Measurements from ENCODE around the gene MACF1. TPM values are rescaled to one million over a fixed set of nuclear protein-coding genes. Genes with fewer than 3 reads are reported as not detected.
"Not testable (repeated sequence)": the region's sequence is repeated elsewhere in the genome, so short reads cannot be mapped to it uniquely, and the experiment has no call there.

MACF1 gene
- total RNA-seq, 1 donor from 2014 or later, result 584 TPM

DNA sequence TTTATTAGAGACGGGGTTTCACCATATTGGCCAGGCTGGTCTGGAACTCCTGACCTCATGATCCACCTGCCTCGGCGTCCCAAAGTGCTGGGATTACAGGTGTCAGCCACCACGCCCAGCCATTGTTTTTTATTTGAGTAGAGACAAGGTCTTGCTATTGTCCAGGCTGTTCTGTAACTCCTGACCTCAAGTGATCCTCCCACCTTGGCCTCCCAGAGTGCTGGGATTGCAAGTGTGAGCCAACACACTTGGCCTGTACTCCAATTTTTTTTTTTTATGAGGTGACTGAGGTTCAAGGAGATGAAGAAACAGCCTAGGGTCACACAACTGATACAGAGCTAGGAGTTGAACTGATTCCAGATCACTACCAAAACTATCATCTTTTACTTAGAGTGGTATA lies 245.5 kb downstream of the MACF1 start:
- DNase-seq (ENCODE audit: low read depth, low spot score), result not testable (repeated sequence)

DNA sequence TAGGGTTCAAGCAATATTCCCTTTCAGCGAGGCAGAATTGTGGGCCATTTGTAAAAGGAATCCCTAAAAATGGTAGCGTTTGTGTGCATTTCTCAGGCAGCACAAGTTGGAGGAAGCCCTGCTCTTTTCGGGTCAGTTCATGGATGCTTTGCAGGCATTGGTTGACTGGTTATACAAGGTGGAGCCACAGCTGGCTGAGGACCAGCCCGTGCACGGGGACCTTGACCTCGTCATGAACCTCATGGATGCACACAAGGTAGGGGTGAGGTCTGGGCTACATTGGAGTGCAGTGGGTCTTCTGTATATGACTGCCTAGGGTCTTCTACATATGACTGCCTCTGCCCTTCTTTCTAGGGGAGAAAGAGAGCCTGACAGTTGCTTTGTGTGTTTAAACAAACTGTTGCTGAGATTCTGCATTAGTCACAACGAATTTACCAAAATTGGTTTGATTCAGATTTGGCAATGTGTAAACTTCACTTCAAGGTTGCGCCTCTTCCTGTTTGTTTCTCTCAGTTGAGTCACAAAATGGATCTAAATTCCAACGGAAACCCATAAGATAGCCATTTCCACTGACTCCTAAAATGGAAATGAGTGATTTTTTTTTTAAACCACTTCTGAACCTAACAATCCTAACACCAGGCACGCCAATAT lies 246.6 kb downstream of the MACF1 start:
- DNase-seq (ENCODE audit: low read depth, low spot score), result peak; percentile 83

DNA sequence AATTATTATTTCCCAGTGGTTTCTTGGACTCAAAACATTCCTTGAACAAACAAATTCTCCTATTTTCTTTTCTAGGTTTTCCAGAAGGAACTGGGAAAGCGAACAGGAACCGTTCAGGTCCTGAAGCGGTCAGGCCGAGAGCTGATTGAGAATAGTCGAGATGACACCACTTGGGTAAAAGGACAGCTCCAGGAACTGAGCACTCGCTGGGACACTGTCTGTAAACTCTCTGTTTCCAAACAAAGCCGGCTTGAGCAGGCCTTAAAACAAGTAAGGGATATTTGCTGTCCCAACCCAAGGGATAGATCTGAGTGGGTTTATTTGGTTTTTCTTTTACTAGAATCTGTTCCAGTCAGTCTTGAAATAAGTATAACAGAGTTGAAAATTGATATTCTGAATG lies 247.6 kb downstream of the MACF1 start:
- no peak for DNase-seq (ENCODE audit: low read depth, low spot score)

DNA sequence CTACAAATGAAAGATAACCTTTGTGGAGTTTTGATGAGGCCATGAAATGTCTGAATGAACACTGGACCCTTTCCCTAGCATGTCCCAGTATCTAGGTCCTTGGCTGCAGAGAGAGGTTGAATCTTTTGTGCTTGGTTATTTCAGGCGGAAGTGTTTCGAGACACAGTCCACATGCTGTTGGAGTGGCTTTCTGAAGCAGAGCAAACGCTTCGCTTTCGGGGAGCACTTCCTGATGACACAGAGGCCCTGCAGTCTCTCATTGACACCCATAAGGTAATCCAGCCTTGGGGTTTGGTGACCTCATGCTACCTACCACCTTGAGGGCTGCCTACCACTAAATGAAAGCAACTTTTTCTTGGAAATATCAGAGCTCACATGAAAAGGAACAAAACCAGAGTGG lies 248.0 kb downstream of the MACF1 start:
- no peak for DNase-seq (ENCODE audit: low read depth, low spot score)

DNA sequence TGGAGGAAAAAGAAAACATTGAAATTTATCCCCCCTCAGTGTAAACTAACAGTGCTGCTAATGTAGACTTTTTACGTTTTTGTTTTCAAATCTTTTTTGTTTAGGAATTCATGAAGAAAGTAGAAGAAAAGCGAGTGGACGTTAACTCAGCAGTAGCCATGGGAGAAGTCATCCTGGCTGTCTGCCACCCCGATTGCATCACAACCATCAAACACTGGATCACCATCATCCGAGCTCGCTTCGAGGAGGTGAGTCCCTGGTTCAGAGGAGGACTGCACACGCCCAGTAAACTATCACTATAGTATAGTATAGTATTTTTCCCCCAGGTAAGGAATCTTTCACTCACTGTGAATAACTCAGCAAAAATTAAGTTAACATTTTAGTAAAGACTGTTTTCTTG lies 249.1 kb downstream of the MACF1 start:
- DNase-seq (ENCODE audit: low read depth, low spot score), result no peak

DNA sequence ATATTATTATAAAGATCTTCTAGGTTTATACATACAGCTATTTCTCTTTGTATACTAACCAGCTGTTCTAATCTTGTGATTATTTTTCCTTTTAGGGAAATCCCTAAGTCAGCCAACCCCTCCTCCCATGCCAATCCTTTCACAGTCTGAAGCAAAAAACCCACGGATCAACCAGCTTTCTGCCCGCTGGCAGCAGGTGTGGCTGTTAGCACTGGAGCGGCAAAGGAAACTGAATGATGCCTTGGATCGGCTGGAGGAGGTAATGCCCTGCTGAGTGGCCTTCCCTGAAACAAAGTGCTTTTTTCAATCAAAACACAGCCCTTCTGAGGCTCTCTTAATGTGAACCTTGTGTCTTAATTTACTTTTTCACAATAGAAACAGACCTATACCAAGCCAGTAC lies 254.5 kb downstream of the MACF1 start:
- no peak for DNase-seq (ENCODE audit: low read depth, low spot score)

DNA sequence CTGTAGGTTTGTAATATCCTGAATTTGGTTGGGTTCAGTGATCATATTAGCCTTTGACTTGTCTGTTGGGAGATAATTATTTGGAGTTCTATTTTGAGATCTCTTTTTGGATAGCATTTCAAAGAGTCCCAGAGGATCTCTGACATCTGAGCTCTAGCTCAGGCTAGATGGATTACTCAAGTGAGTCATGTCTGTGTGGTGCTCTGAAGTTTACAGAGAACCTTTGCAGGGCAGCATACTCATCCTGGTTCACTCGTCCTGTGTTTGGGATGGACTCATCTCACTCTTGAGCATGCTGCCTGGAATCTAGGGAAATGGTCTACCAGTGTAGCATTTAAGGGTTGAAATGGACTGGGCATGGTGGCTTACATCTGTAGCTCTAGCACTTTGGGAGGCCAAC lies 257.6 kb downstream of the MACF1 start:
- no peak for DNase-seq (ENCODE audit: low read depth, low spot score)

DNA sequence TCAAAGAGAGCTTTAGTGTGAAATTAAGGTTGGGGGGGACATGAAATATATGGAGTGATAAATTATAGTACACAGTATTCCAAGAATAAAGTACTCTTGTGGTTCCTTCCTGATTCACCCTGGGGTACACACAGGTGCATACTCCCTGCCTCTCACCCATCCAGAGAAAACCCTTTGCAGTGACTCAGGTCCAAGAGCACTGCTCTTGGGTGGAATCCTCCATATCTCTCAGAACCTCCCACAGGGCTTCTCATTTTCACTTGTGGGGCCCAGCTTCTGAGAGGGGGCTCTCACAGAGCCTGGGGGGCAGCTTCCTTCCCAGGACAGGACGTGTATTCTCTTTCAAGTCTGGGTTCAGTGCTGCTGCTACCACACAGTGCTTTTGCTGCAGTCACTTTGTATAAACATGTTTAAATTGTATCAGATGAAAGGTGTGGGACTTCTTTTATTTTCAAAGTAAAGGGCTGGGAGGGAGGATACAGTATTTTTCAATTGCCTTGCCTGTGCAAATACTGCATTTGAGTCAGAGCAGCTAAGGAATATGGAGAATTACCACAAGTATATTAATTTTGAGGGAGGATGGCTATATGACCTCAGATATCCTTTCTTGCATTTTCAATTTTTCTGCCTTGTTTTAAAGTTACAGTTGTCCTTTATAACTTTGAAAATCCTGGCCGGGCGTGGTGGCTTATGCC lies 262.1 kb downstream of the MACF1 start:
- DNase-seq (ENCODE audit: low read depth, low spot score), result no peak

DNA sequence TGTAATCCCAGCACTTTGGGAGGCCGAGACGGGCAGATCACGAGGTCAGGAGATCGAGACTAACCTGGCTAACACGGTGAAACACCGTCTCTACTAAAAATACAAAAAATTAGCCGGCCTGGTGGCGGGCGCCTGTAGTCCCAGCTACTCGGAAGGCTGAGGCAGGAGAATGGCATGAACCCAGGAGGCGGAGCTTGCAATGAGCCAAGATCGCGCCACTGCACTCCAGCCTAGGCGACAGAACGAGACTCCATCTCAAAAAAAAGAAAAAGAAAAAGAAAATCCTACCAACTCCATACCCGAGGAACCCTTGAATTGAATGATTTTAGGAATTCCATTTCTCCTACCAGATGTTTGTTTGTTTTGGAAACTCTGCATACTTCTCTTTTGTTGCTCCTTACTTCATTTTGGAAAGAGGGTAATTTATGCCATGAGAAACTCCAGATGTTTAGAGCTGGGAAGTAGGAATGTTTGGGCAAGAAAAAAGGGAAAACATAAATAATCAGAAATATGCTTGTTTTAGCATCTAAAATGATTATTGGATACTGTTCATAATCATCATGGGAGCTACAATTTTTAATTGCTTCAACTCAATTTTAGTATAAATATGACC lies 262.7 kb downstream of the MACF1 start:
- DNase-seq (ENCODE audit: low read depth, low spot score), result not testable (repeated sequence)

DNA sequence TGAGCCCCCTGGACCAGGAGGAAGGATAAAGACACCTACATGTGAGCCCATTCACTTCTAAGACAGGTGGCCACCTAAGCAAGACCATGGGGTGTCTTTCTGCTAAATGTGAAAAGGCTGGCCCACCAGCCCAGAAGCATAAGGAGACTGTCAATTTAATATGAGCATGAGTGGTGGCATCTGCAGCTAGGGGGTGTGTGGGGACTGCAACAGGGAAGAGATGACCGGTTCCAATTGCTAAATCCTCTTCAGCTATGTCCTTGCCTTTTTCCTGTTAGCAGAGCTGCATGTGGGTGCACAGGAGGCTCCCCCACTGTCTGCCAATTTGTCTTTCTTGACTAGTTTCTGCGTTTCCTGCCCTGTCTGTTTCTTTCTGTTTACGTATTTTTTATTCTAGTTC lies 264.7 kb downstream of the MACF1 start:
- DNase-seq (ENCODE audit: low read depth, low spot score), result no peak

DNA sequence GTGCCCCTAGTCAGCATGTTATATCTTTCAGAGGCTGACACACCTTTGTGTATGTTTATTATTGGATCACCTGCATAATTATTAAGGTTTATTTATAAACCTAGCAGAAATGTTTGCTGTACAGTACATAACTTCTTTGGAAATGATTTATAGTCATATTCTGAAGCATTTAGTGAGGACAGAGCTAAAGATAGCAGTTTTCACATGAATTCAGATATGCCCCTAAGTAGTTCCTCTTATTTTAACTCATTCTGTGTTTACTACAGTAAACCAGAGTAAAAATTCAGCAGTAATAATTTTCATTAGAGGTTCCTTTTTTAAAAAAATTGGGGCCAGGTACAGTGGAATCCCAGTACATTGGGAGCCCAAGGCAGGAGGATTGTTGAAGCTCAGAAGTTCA lies 265.5 kb downstream of the MACF1 start:
- no peak for DNase-seq (ENCODE audit: low read depth, low spot score)

DNA sequence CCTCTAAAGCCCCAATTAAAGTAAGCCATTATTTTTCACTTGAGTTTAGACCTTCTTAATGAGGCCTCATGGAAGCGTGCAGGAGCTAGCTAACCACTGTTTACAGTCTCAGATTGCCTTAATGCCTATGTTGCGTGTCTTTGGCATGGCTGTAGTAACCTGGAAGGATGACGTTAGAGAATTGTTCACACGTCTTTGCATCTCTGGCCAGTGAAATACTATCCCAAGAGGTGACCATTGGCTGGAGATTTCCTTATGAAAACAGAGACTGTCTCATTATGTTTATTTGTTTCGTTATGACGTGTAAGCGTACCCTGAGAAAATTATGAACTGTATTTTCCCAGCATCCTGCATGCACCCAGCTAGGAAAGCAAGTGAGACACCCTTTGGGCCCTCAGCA lies 268.3 kb downstream of the MACF1 start:
- DNase-seq (ENCODE audit: low read depth, low spot score), result no peak

DNA sequence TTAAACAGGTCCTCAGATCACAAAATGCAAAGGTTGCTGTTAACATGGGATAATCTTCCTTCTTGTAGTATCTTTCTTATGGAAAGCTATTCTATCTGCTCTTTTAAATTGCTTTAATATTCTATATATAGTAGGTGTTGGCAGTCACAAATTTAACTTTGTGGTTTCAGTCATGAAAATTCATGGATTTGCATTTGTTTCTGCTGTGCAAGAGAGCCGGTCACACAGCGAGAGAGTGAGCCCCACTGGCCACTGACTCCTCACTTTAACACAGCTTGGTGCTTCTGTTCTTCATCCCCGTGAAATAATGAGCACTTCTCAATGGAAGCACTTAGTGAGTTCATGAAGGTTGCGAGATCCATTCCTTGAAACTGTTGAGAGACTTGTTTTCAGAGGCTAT lies 268.8 kb downstream of the MACF1 start:
- DNase-seq (ENCODE audit: low read depth, low spot score), result no peak

DNA sequence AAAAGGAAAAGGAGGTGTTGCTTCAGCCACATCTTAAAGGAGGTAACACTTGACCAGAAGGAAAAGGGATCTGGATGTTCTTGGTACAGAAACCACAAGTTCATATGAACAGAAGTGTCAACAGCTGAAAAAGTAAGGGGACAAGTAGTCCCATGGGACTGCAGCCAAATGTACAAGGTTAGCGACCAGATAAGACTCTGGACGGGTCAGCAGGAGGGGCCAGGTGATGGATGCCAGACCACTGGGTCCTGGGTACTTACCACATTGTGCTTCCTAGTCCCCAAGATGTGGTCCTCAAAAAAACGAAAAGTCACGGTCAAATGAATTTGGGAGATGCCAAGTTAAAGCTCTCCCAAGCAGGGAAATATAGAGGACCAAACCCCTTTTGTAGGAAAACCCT lies 270.3 kb downstream of the MACF1 start:
- DNase-seq (ENCODE audit: low read depth, low spot score), result no peak

DNA sequence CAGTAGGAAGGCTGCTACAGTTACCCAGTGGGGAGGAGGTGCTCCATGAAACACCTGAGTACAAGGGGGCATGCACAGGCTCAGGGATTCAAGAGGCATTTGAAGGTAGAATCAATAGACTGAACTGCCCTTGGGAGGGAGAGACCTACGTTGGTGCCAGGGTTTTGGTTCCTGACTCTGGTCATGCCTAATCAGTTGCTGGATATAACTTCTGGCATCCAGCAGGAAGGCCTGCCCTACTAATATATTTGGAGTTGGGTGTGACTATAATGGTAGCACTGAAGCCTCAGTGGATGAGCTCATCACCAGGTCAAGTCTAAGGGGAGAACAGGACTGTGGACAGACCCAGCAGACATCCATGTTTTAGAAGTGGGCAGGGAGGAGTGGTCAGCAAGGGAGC lies 271.1 kb downstream of the MACF1 start:
- DNase-seq (ENCODE audit: low read depth, low spot score), result not testable (repeated sequence)

DNA sequence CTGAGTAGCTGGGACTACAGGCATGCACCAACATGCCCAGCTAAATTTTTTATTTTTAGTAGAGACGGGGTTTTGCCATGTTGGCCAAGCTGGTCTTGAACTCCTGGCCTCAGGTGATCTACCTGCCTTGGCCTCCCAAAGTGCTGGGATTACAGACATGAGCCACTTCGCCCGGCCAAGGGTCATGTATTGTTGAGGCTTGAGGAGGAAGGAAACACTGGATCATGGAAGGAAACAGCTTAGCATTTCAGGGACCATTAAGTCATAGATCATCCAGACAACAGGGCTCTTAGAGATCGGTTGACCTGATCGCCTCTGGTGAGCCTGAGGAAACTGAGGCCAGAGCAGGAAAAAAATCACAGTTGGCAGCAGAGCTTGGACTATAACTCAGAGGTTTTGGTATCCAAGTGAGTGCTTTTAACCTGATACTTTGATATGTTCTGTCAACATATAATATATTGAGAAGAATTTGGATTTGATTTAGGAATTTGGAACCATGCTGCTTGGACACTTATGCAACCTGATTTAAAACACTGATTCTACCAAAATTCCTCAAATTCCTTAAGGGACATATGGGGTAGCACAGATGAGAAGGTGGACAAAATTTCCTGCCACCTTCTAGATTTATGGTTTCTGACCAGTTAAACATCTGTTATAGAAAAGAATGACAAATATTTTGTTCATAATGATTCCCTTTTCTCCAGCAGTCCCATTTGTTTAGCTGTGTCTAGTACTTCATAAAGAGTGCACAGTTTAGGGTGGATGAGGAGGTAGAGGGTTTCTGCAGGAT lies 273.8 kb downstream of the MACF1 start:
- no peak for DNase-seq (ENCODE audit: low read depth, low spot score)

DNA sequence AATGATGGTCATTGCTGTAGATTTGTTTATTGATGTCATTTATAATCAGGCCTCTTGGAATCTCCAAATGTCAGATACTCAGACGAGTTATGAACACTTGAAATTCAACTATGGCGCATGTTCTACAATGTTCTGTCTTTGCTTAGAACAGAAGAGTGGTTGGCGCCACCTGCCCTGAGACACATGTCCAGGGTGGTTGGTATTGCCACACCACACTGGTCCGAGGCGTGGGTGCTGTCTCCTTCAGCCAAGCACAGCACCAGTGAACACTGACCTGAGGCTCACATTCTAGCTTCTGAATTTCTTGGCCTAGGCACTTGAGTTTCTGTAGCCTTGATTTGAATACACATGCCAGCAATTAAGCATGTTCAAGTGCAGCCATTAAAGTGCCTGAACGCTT lies 276.8 kb downstream of the MACF1 start:
- no peak for DNase-seq (ENCODE audit: low read depth, low spot score)

DNA sequence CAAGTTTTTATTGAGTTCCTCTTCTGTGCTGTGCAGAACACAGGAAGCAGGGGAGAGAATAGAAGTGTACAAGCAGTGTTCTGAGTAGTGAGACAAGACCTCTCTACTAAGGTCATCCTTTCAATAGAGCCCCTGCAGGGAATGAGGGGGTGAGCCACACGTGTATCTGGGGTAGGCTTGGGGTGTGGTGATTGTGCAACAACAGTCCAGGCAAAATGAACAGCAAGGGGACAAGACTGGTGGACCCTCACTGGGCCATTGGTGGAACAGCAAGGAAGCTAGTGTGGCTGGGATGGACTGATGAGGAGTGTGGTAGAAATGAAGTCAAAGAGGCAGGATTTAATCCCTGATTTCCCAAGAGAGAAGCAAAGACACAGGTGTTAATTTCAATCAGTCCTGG lies 278.8 kb downstream of the MACF1 start:
- DNase-seq (ENCODE audit: low read depth, low spot score), result no peak

DNA sequence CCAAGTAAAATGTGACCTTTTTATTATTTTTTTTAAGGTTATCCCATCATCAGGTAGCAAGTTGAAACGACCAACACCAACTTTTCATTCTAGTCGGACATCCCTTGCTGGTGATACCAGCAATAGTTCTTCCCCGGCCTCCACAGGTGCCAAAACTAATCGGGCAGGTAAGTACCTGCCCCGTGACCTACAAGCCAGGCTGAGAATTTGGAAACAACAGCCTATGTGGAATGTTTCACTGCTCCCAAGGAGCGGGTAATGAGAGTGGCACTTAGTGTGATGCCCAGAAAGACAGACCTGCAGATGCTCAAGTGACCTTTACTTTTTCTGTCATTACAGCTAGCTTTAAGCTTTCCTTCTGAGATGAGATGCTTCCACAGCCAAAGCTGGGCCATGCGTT lies 280.1 kb downstream of the MACF1 start:
- DNase-seq (ENCODE audit: low read depth, low spot score), result no peak

DNA sequence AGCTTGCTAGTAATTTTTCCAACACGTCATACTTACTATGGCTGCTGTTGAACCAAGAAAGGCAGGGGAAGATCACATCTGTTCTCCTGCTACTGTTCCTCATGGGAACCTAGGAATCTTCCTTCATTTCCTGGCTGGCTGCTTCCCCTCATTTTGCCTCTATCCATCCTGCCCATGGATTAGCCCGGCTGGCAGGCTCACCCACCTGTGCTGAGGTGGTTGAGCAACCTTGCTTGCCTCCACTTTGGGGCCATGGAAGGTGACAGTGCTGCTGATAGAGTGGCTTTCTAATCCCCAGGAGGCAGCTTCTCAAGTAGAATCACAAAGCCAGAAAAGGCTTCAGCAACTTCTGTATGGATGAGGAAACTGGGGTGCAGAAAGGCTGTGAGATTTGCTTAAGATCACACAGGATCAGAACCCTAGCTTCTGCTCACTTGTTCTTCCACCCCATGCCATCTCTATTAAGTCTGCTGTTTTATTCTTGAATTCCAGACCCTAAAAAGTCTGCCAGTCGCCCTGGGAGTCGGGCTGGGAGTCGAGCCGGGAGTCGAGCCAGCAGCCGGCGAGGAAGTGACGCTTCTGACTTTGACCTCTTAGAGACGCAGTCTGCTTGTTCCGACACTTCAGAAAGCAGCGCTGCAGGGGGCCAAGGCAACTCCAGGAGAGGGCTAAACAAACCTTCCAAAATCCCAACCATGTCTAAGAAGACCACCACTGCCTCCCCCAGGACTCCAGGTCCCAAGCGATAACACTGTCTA lies 280.7 kb downstream of the MACF1 start:
- no peak for DNase-seq (ENCODE audit: low read depth, low spot score)

DNA sequence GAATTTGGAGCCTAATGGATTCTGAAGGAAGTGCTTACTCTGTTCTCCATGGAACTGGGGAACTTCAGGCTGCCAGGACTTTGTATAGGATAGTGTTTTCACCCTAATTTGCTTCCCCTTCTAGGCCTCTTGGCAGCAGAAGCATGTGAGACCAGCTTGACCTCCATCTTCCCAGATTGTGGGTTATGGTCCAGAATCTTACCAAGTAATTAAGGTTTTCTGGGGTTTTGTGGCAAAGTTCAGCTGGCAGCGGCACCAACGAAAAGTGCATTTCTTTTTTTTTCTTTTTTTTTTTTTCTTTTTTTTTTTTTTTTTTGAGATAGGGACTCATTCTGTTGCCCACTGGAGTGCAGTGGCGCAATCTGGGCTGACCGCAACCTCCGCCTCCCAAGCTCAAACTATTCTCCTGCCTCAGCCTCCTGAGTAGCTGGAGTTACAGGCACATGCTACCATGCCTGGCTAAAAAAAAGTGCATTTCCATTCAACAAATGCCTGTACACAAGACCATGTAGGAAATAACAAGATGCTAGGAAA lies 283.6 kb downstream of the MACF1 start:
- DNase-seq (ENCODE audit: low read depth, low spot score), result no peak

All from pulmonary artery endothelial cell (primary cell).